HG03520 (cell line): Measurements from ENCODE around the gene TRAPPC2L.
"Not testable (repeated sequence)": the region's sequence is repeated elsewhere in the genome, so short reads cannot be mapped to it uniquely, and the experiment has no call there.

Experiments
- ATAC-seq: cut with Tn5 transposase; IDR thresholded peaks from one replicate; pipeline ENCODE4 v1.9.1; 2021; ENCODE audit warnings: mild to moderate bottlenecking, moderate library complexity; ENCODE audit not compliant: unreplicated experiment

Gene TRAPPC2L

DNA sequence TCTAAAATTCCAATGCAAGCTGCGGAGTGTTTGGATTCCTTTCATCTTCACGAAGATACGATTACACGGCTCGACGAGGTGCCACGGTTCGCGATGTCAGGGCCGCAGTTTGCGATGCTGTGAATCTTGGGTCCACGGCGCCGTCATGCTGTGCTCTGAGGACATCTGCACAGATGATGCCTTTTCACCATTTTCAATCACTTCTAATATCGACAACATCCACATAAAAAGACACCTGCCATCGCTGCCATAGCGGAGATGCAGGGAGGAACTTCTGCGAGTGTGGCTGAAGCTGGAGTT lies 38.4 kb upstream of the TRAPPC2L start:
- ATAC-seq, result no peak

DNA sequence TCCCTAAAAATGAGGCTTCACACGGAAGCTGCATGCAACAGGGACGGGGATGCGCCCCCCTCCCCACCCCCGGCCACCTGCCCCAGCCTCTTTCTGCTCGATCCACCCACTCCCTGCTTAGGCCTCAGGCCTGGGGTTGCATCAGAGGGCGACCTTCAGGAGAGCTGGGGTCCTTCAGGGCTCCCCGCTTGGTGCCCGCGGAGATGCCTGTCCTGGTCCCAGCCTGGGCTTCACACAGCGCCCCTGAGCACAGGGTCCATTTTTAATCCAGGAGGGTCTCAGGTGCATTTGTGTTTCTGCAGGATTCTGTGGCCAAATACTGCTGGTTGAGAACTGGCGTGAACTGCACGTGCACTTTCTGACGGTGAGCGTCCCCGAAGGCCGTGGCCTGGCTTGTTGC lies 37.8 kb upstream of the TRAPPC2L start:
- ATAC-seq, result no peak

DNA sequence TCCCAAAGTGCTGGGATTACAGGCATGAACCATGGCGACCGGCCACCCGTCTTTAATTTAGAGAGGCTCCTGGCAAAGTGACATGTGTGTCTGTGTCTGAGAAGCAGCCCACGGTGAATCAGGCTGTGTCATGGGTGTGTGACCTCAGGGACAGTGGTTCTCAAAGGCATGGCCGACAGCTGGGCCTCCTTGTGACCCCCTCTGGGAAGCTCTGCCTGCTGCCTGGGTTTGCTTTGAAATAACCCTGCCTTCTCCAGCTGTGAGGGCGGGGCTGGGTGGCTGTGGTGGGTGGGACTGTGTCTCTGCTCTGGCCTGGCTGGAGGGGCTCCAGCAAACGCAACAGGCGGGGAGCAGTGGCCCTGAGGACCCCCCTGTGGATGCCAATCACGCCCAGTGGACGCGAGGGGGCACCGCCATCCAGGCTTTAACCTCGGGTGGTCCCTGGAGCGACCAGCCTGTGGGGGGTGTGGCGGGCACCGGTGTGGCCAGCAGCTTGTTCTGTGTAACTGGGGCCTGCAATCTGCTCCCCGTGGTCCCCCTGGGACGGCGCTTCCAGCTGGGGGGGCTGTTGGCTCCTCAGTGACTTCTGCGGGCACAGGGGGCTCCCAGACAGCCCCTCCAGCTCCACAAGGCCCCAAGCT lies 36.4 kb upstream of the TRAPPC2L start:
- ATAC-seq, result no peak

DNA sequence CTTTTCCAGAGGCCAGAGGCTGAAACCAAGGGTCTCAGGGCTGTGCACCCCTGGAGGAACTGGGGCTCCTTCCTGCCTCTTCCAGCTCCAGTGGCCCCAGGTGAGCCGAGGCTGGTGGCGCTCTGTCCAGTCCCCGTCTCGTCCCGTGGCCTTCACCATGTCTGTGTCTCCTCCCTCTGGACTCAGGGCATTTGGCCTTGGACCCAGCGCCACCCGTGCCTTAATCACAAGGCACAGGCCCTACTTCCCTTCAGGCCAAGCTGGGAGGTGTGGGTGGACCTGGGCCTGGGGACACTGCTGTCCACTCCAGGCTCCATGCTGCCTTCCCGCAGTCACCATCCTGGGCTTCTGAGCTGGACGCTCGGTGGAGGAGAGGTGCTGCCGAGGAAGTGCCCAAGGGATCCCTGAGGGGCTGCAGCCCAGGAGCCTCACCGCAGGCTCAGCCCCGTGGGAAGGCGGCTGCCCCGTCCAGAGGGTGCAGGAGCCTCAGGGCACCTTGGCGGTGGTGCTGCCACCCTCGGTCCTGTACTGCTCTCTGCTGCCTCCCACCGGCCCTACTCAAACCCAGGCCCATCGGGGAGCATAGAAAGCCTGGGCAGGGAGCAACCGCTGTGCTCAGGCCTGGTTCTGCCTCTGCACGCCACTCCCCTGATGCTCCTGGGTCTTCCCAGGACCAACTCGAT lies 35.6 kb upstream of the TRAPPC2L start:
- ATAC-seq, result no peak

DNA sequence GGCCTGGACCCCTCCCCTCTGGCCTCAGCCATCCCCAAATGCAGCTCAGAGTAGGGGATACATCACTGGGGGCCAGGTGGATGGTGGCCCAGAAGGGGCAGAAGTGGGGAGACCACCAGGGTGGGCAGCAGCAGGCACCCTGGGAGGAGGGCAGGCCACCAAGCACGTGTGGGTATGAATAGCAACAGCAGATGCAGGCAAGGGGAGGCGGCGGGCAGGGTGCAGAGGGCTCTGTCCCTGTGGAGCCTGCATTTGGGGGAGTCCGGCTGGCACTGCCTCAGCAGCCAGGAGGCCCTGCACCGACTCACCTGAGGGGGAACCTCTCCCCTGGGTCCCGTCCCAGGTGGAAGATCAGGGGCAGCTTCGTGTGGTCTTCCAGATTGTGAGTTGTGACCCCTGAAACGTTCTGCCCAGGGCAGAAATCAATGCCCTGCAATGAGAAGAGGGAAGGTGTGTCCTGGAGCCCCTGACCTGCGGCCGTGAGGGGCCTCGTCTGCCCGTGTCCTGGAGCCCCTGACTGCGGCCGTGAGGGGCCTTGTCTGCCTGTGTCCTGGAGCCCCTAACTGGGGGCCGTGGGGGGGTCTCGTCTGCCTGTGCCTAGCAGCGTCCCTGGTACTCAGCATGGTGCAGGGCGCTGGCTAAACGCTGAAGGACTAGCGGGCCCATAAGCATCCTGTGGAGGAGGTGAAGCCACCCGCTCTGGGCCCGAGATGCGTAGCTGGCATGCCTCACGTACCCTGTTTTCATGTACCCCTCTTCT lies 34.5 kb upstream of the TRAPPC2L start:
- no peak for ATAC-seq

DNA sequence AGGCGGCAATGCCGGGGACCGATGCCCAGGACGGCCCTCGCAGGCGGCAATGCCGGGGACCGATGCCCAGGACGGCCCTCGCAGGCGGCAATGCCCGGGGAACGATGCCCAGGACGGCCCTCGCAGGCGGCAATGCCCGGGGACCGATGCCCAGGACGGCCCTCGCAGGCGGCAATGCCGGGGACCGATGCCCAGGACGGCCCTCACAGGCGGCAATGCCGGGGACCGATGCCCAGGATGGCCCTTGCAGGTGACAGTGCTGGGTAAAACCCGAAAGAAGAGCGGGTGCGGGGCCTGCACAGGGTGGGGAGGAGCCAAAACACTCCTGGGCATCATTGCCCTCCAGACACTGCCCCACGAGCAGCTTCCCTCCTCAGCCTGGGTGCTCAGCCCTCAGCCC lies 33.3 kb upstream of the TRAPPC2L start:
- ATAC-seq, result not testable (repeated sequence)

DNA sequence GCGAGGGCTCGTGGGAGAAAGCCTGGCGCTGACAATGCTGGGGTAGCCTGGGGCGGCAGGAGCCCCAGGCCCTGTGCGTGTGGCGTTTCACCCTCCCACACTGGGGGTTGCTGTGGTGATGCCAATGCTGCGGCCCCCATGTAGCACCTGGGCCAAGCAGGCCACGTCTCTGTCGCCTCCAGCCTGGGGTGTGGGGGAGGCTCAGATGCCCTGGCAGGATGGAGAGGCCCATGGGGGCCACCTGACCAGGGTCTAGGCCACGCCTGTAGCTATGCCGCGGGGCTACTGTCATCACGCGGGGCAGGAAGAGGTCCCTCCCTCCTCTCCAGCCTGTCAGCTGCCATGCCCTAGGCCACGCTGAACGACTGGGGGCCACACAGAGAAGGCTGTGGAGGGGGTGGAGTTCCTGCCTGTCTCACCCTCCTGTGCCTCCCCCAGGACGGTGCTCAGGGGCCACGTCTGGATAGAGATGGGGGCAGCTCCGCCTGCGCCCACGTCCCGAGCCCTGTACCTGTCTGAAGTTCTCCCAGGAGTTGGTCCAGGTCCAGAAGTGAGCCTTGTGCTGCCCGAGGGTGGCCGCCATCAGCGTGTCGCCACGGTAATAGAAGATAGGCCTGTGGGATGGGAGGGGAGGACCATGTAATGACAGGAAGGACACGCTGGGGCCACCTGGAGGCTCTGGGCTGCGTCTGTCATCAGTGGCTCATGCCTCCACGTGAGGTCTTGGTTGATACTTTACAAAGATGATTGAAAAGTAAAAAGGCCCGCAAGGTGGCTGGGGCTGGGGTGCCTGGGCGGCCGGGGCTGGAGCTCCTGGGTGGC lies 32.5 kb upstream of the TRAPPC2L start:
- ATAC-seq, result no peak

DNA sequence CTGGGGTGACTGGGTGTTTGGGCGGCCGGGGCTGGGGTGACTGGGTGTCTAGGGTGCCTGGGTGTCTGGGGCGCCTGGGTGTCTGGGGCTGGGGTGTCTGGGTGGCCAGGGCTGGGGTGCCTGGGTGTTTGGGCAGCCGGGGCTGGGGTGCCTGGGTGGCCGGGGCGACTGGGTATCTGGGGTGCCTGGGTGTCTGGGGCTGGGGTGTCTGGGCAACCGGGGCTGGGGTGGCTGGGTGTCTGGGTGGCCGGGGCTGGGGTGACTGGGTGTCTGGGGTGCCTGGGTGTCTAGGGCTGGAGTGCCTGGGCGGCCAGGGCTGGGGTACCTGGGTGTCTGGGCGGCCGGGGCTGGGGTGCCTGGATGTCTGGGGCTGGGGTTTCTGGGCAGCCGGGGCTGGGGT lies 31.8 kb upstream of the TRAPPC2L start:
- no peak for ATAC-seq

DNA sequence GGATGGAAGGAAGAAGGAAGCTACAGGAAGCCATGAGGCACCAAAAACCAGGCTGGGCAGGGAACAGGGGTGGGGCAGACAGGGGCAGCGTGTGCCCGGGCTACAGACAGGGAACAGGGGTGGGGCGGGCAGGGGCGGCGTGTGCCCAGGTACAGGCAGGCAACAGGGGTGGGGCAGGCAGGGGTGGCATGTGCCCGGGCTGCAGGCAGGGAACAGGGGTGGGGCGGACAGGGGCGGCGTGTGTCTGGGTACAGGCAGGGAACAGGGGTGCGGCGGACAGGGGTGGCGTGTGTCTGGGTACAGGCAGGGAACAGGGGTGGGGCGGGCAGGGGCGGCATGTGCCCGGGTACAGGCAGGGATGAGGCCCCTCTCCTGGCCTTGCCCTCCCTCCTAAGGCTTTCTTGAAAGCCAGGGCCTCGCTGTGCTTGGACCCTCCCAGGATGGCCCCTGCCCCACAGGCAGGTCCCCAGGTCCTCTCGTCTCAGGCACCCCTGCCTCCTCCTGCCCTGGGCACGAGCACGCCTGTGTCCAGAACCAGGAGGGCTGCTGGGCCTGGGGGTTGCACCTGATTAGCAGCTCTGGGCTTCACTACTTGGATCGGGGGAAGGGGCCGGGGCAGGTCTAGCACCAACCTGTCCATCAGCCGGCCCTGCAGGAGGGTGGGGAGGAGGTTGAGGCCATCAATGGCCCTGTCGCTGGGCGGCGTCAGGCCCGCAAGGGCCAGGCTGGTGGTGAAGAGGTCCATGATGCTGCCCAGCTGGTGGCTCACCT lies 30.7 kb upstream of the TRAPPC2L start:
- ATAC-seq, result no peak

DNA sequence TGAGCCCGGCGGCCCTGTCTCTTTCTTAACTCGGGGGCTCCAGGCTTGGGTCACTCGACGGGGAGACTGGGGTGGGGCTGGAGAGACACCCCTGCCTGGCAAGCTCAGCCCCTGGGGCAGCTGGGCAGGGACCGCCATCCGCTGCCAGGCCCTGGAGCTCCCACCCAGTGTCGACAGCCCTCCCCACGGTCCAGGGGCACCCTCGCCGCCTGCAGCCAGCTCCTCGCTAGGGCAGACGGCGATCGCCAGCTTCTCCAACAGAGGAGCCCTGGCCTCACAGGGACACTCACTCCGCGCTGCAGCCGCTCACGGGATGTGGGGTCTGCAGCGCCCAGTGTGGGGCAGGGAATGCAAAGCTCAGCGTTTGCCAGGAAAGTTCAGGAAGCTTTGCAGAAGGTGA lies 29.2 kb upstream of the TRAPPC2L start:
- ATAC-seq, result no peak

DNA sequence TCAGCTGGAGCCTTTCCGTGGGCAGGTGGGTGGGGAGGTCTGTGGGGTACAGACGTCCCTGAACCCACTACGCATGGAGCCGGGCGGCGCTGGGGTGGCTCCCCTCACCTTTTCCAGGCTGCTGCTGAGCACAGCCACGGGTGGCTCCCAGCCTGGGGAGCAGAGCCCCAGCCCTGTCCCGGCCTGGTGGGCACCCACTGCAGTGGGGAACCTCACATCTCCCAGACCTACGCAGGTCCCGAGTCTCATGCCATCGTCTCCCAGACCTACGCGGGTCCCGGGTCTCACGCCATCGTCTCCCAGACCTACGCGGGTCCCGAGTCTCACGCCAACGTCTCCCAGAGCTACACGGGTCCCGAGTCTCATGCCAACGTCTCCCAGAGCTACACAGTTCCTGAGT lies 28.2 kb upstream of the TRAPPC2L start:
- ATAC-seq, result no peak

DNA sequence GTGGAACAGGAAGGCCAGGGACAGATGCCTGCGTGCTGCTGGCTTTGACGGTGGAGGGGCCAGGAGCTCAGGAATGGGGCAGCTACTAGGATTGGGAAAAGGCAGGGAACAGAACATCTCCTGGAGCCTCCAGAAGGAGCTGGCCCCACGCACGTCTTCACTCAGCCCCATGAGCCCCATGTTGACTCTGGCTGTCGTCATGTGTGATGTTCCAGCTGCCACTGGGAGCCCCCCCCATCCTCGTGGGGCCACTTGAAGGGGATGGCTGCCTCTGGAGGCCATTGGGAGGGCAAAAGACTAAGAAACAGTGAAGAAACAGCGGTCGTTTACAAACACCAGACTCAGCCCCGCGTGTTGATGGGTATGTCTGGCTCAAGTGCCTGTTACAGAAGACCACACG lies 26.7 kb upstream of the TRAPPC2L start:
- ATAC-seq, result no peak

DNA sequence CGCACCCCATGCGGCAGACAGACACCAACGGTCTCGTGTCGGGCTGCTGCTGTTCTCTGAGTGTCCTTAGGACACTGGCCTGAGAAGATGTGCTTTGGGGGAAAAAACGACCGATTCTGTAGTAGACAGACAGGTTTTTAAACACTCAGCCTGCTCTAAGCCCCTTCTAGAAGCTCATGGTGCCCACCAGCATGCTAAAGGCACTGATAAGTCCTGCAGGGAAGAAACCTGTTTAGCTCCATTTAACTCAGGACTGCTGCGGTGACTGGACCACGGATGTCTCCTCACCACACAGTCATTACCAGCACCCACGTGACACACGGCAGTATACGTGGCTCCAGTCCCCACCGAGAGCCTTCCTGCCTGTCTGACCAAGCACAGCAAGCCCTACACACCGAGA lies 26.1 kb upstream of the TRAPPC2L start:
- no peak for ATAC-seq

DNA sequence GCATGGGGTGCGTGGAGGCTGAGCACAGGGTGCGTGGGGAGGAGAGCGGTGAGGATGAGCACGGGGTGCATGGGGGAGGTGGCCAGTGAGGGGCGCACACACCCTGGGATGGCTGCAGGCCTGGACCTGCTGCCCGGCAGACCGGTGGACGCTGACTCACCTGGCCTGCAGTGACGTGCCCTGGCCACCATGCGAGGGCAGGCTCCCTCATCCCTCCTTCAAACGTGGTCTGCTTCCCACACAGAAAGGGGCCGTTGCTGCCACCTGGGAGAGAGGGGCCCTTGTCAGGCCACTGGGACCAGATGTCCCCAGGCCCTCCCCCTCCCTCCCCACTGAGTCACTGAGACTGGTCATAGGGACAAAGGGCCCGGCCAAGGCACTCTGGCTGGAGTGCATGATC lies 25.1 kb upstream of the TRAPPC2L start:
- ATAC-seq, result no peak

DNA sequence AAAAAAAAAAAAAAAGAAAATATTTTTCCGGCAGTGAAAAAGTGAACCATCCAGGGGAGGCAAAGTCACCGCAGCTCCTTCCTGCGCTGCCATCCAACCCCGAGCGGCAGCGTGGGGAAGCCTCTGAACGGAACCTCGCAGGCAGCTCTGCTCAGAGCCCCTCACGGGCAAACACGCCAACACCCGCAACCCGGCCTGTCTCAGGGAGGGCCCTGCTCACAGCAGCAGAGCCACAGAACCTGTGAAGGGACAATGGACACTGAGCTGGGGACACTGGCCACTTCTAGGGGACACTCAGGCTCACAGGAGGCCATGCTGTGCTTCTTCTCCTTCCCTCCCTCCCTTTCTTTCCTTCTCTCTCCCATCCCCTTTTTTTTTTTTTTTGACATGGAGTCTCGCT lies 23.8 kb upstream of the TRAPPC2L start:
- ATAC-seq, result no peak

DNA sequence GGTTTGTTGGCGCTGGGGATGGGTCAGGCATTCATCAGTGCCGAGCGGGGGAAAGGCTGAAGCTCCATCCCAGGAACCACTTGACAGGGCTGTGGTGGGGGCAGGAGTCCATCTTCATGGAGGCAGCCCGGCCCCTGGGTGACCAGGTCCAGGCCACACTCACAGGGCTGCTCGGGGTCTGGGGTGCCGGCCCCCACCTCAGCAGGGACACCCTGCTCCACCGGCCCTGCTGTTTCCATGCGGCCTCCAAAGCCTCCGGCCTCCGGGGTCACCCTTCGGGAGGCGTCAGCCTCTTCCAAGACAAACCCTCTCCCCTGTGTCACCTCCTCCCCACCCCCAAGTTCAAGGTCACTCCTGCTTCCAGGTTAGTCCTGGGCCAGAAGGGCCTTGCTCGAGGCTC lies 22.3 kb upstream of the TRAPPC2L start:
- ATAC-seq, result no peak

DNA sequence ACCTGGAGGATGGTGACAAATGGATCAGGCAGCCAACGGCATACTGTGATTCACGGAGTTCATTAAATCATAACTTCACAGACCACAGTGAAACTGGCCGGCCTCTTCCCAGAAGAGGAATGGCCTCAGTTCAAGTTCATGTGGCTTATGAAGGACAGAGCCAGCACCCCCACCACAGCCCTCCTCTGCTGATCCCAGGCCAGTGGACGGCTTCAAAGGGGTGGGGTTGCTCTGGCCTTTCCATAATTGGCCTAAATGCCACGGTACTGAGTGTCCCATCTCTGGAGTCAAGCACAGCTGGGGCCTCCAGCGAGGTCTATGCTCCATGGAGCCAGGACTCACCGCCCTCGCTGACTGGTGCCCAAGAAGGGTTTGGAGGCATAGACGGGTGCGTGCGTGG lies 21.5 kb upstream of the TRAPPC2L start:
- no peak for ATAC-seq

DNA sequence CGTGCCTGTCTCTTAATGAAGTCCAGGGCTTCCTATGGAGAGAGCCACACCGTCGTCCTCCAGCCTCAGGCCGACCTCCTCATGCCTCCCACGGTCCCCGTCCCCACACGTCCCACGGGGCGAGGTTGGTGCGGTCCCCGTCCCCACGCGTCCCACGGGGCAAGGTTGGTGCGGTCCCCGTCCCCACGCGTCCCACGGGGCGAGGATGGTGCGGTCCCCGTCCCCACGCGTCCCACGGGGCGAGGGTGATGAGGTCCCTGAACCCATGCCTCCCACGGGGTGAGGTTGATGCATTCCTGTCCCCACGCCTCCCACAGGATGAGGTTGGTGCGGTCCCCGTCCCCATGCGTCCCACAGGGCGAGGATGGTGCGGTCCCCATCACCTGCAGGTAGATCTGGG lies 21.1 kb upstream of the TRAPPC2L start:
- ATAC-seq, result no peak

DNA sequence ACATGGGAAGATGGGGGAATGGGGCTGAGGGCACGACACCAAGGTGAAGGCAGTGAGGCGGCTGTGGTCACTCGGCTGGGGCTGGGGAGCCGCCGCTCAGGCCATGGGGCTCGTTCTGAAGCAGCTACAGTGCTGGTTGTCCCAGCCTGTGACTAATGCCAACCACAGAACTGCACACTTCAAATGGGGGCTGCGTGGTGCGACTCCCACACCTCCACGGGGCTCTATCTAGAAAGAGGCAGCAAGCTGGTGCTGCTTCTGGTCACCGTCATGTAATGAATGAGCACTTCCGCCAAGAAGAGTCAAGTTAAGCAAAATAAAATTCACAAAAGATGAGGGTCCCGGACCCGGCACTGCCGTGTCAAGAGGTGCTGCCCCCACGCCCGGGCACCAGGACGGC lies 20.1 kb upstream of the TRAPPC2L start:
- no peak for ATAC-seq

DNA sequence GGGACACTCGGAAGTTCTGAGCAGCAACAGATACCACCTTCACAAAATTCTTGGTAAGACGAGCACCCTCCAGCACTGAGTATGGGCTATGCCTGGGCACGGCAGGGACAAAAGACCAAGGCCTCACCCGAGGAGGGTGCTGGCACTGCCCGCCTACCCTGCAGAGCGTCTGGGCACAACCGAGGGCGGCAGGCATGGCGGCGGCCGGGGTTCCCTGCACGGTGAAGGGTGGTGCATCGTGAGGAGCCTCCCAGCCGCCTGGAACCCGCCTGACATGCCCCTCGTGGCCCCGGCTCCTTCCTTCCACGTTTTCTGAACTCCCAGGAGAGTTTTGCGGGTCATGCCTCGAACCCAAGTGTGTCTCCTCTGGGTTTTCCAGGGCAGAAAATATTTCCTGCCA lies 19.1 kb upstream of the TRAPPC2L start:
- ATAC-seq, result no peak

DNA sequence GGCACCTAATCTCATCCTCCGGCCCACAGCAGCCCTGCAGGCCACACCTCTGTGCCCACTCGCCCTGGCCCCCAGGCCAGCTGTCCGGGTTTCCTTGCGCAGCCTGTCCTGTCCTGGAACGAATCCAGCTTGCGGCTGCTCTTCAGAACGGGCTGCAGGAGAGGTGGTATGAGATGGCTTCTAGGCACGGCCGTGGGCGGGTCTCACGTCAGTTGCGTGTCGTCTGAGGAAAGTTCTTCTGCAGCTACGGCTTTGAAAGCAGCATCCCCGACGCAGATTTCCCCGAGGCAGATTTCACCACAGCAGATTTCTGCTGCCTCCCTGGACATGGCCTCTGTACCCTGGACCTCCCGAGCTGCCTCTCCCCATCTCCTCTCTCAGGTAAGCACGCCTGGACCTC lies 18.4 kb upstream of the TRAPPC2L start:
- no peak for ATAC-seq
